DND-41 (cell line): ENCODE measurements around the gene SEM1.

Experiments used
- CTCF ChIP-seq: IDR thresholded peaks from 2 replicates; pipeline ENCODE4 v1.5.1; 2012; ENCODE audit warnings: borderline replicate concordance, low read length, moderate library complexity, mild to moderate bottlenecking; ENCODE audit not compliant: poor library complexity, severe bottlenecking; ENCODE audit errors: extremely low read depth
- EZH2 ChIP-seq: IDR thresholded peaks from 3 replicates; pipeline ENCODE4 v1.6.1; 2012; ENCODE audit warnings: borderline replicate concordance, low read depth, mild to moderate bottlenecking, moderate library complexity, low read length, inconsistent platforms; ENCODE audit not compliant: severe bottlenecking

- no peak for TF ChIP-seq EZH2
- no peak for TF ChIP-seq CTCF
Observed at GRCh38 chr7:96713037-96713436, 3.4 kb upstream of the SEM1 start.
